H1 (cell line): ENCODE measurements around the gene CA10. TPM values are rescaled to one million over a fixed set of nuclear protein-coding genes. Genes with fewer than 3 reads are reported as not detected.

Experiments used
- CTCF ChIA-PET: fragments of 300-600 bp; sonication (Branson Sonifier 250); formaldehyde crosslinking; loops from one replicate; lab custom pipeline; 2021; ENCODE audit not compliant: partially characterized antibody; lab: Charles Lee
- POLR2A ChIA-PET: fragments of 300-600 bp; sonication (Branson Sonifier 250); formaldehyde crosslinking; loops from one replicate; lab custom pipeline; 2021; ENCODE audit warnings: inconsistent platforms; ENCODE audit not compliant: partially characterized antibody; lab: Charles Lee
- DNase-seq, 2 experiments: peaks; one replicate each; pipeline versions ENCODE4 v3.0.0 to v3.0.0-alpha.2; 2010 to 2022; ENCODE audit warnings: low spot score in 2 of 2, low read depth in 1 of 2, mixed read lengths in 1 of 2
- FAIRE-seq: peaks from 2 replicates; lab custom pipeline; 2011; peaks lifted over from hg19 to GRCh38; lab: Jason Lieb, UNC
- H2AFZ ChIP-seq: 2 replicates; pipeline ENCODE4 v1.8.1; 2012; ENCODE audit warnings: low read length, inconsistent platforms
- H2AK5ac ChIP-seq: 2 replicates; pipeline ENCODE4 v1.6.1; 2013; ENCODE audit warnings: low read depth, low read length
- H2BK120ac ChIP-seq: replicated peaks from 2 replicates; pipeline ENCODE3; 2013; ENCODE audit warnings: low read depth, low read length, inconsistent platforms
- H2BK12ac ChIP-seq: 2 replicates; pipeline ENCODE4 v1.6.1; 2013; ENCODE audit warnings: low read depth, low read length
- H2BK15ac ChIP-seq: 2 replicates; pipeline ENCODE4 v1.6.1; 2013; ENCODE audit warnings: low read length
- H2BK20ac ChIP-seq: 2 replicates; pipeline ENCODE4 v1.6.1; 2013; ENCODE audit warnings: low read length
- H2BK5ac ChIP-seq: 2 replicates; pipeline ENCODE4 v1.6.1; 2013; ENCODE audit warnings: low read depth, low read length
- H3K14ac ChIP-seq: 2 replicates; pipeline ENCODE4 v1.6.1; 2013; ENCODE audit warnings: inconsistent platforms; ENCODE audit not compliant: insufficient read length
- H3K18ac ChIP-seq: 2 replicates; pipeline ENCODE4 v1.6.1; 2013; ENCODE audit warnings: low read length; ENCODE audit errors: extremely low read depth
- H3K23ac ChIP-seq: 2 replicates; pipeline ENCODE4 v1.6.1; 2013; ENCODE audit warnings: inconsistent platforms; ENCODE audit not compliant: insufficient read length
- H3K23me2 ChIP-seq: 2 replicates; pipeline ENCODE4 v1.6.1; 2013; ENCODE audit warnings: low read depth, low read length
- H3K27ac ChIP-seq: 2 replicates; pipeline ENCODE4 v1.6.1; 2011; ENCODE audit warnings: low read depth, low read length, inconsistent platforms
- H3K27me3 ChIP-seq, 4 experiments: replicated peaks in 1 of 4; 1 replicate in 1 of 4; 2 replicates in 3 of 4; pipeline versions ENCODE4 v1.6.1 to v1.8.1; 2011 to 2013; ENCODE audit warnings: low read length in 3 of 4, mild to moderate bottlenecking in 3 of 4, inconsistent platforms in 2 of 4, mixed read lengths in 2 of 4, moderate library complexity in 1 of 4; ENCODE audit not compliant: control insufficient read depth in 3 of 4, insufficient read depth in 3 of 4; ENCODE audit errors: extremely low read depth in 1 of 4
- H3K36me3 ChIP-seq, 4 experiments: 2 replicates each; pipeline versions ENCODE4 v1.6.1 to v1.8.1; 2011 to 2013; ENCODE audit warnings: mild to moderate bottlenecking in 4 of 4, low read length in 3 of 4, moderate library complexity in 2 of 4, control low read depth in 1 of 4, inconsistent platforms in 1 of 4; ENCODE audit not compliant: insufficient read depth in 4 of 4, control insufficient read depth in 2 of 4
- H3K4ac ChIP-seq: replicated peaks from 2 replicates; pipeline ENCODE3; 2013; ENCODE audit warnings: low read length, low read depth, mixed read lengths, inconsistent platforms; ENCODE audit not compliant: insufficient read length
- H3K4me1 ChIP-seq, 4 experiments: replicated peaks in 1 of 4; 1 replicate in 1 of 4; 2 replicates in 3 of 4; pipeline versions ENCODE4 v1.6.1 to v1.8.1; 2011 to 2013; ENCODE audit warnings: low read length in 3 of 4, inconsistent platforms in 2 of 4, mixed read lengths in 1 of 4; ENCODE audit not compliant: insufficient read depth in 4 of 4, control insufficient read depth in 3 of 4
- H3K4me2 ChIP-seq, 2 experiments: 2 replicates each; pipeline versions ENCODE4 v1.6.1 to v1.8.1; 2011 to 2013; ENCODE audit warnings: low read depth in 2 of 2, low read length in 2 of 2, control low read depth in 1 of 2, inconsistent platforms in 1 of 2, mild to moderate bottlenecking in 1 of 2; ENCODE audit not compliant: insufficient read depth in 1 of 2
- H3K4me3 ChIP-seq, 4 experiments: fragments of 200-600, 300-600 bp in 1 of 4; sonication (generic), shearing (Covaris generic), sonication (Bioruptor Twin) in 1 of 4; 2 replicates each; pipeline versions ENCODE4 v1.5.1 to v1.8.1; 2011 to 2016; ENCODE audit warnings: low read length in 4 of 4, low read depth in 3 of 4, control low read depth in 2 of 4, inconsistent platforms in 2 of 4, mild to moderate bottlenecking in 2 of 4, mixed read lengths in 1 of 4, moderate library complexity in 1 of 4; ENCODE audit not compliant: insufficient read depth in 2 of 4; ENCODE audit errors: extremely low read depth in 1 of 4
- H3K56ac ChIP-seq: replicated peaks from 2 replicates; pipeline ENCODE3; 2013; ENCODE audit warnings: low read depth, mild to moderate bottlenecking, mixed read lengths, low read length, inconsistent platforms; ENCODE audit not compliant: insufficient read length
- H3K79me1 ChIP-seq: 2 replicates; pipeline ENCODE4 v1.6.1; 2013; ENCODE audit warnings: low read depth, low read length, control low read depth
- H3K79me2 ChIP-seq, 2 experiments: 2 replicates each; pipeline versions ENCODE4 v1.6.1 to v1.8.1; 2012 to 2013; ENCODE audit warnings: low read length in 2 of 2, mild to moderate bottlenecking in 2 of 2, inconsistent platforms in 1 of 2; ENCODE audit not compliant: insufficient read depth in 2 of 2, control insufficient read depth in 1 of 2
- H3K9ac ChIP-seq, 4 experiments: replicated peaks in 1 of 4; 1 replicate in 1 of 4; 2 replicates in 3 of 4; pipeline versions ENCODE4 v1.6.1 to v1.8.1; 2011 to 2013; ENCODE audit warnings: low read depth in 3 of 4, low read length in 3 of 4, control low read depth in 2 of 4, mild to moderate bottlenecking in 2 of 4, moderate library complexity in 2 of 4, inconsistent platforms in 1 of 4; ENCODE audit errors: extremely low read depth in 1 of 4
- H3K9me3 ChIP-seq, 2 experiments: 2 replicates each; pipeline versions ENCODE4 v1.6.1 to v1.8.1; 2012 to 2013; ENCODE audit warnings: mild to moderate bottlenecking in 2 of 2, moderate library complexity in 2 of 2, control low read depth in 1 of 2, inconsistent platforms in 1 of 2, low read depth in 1 of 2, low read length in 1 of 2, mixed read lengths in 1 of 2; ENCODE audit not compliant: insufficient read depth in 2 of 2
- H4K20me1 ChIP-seq, 2 experiments: replicated peaks in 1 of 2; 2 replicates each; pipeline versions ENCODE3 to v1.8.1; 2011 to 2013; ENCODE audit warnings: inconsistent platforms in 2 of 2, low read length in 2 of 2, mild to moderate bottlenecking in 1 of 2; ENCODE audit not compliant: insufficient read depth in 2 of 2, control insufficient read depth in 1 of 2
- H4K5ac ChIP-seq: 2 replicates; pipeline ENCODE4 v1.6.1; 2013; ENCODE audit warnings: low read length, low read depth, mixed read lengths, inconsistent platforms; ENCODE audit not compliant: insufficient read length
- H4K8ac ChIP-seq: 2 replicates; pipeline ENCODE4 v1.8.0; 2013; ENCODE audit warnings: mild to moderate bottlenecking, moderate library complexity, low read length, inconsistent platforms; ENCODE audit not compliant: insufficient read depth; ENCODE audit errors: extremely low read depth
- H4K91ac ChIP-seq: replicated peaks from 2 replicates; pipeline ENCODE3; 2013; ENCODE audit warnings: low read length, mixed read lengths, inconsistent platforms; ENCODE audit not compliant: insufficient read length
- MAFK ChIP-seq: IDR thresholded peaks from 2 replicates; pipeline ENCODE4 v1.6.1; 2012; ENCODE audit warnings: low read depth, mild to moderate bottlenecking, improper control_type of control experiment, low read length
- POLR2AphosphoS5 ChIP-seq: IDR thresholded peaks from 2 replicates; pipeline ENCODE4 v1.6.1; 2011; ENCODE audit warnings: low read depth, low read length
- RBBP5 ChIP-seq: IDR thresholded peaks from 2 replicates; pipeline ENCODE4 v1.7.1; 2012; ENCODE audit warnings: low read depth, mild to moderate bottlenecking, inconsistent platforms, low read length, moderate library complexity, borderline replicate concordance
- SP1 ChIP-seq: IDR thresholded peaks from 2 replicates; pipeline ENCODE4 v1.6.1; 2011; ENCODE audit warnings: low read depth, low read length
- SRF ChIP-seq: IDR thresholded peaks from 2 replicates; pipeline ENCODE4 v1.6.1; 2011; ENCODE audit warnings: mild to moderate bottlenecking, low read depth, low read length, moderate library complexity
- USF2 ChIP-seq: IDR thresholded peaks from 2 replicates; pipeline ENCODE4 v1.6.1; 2011; ENCODE audit warnings: low read length, improper control_type of control experiment
- WGBS, 2 experiments: shearing (Covaris generic) in 1 of 2; methylation state at CpG; one replicate each; pipeline versions ENCODE4 v1.1.6 to v1.1.7; 2013 to 2015; ENCODE audit warnings: low lambda C conversion rate in 2 of 2, mixed read lengths in 2 of 2, inconsistent platforms in 1 of 2, low coverage in 1 of 2, missing lambda C conversion rate in 1 of 2; ENCODE audit not compliant: insufficient replicate concordance in 2 of 2, insufficient coverage in 1 of 2, insufficient read length in 1 of 2; ENCODE audit errors: extremely low coverage in 1 of 2, missing lambda C conversion rate in 1 of 2; 5-methylcytosine and 5-hydroxymethylcytosine counted together
- polyA plus RNA-seq, 7 experiments: library from polyadenylated mRNA; depleted of rRNA in 3 of 7; stranded (reverse) in 5 of 7; unstranded in 2 of 7; fragments of >200 nt in 5 of 7; fragments of 200-250 nt in 2 of 7; gene quantifications; 1 replicate in 5 of 7; 2 replicates in 1 of 7; 4 replicates in 1 of 7; pipeline versions ENCODE4 v1.2.1 to v1.2.3, GENCODE V29; 2011 to 2013; ENCODE audit warnings: missing spikeins in 2 of 7, mixed read lengths in 2 of 7
- total RNA-seq: library from RNA; stranded (reverse); fragmentation: NEBNext Ultra II Directional; extraction: Animal tissue kit (Norgen Biotek cat#: 25700); gene quantifications from 2 replicates; pipeline ENCODE4 v1.2.1, GENCODE V29; 2021

CA10 gene
- total and polyA plus RNA-seq, 2 of the 8 experiments (the other 6 are each of a cell fraction or from before 2014, with no cell fraction given): 0.60 to 0.63 TPM

GRCh38 chr17:52049051-52049450 is 109.5 kb downstream of the CA10 start:
- no peak for TF ChIP-seq MAFK
- TF ChIP-seq SRF: no peak
- TF ChIP-seq SP1: no peak
- TF ChIP-seq USF2: no peak
- no peak for TF ChIP-seq POLR2AphosphoS5
- TF ChIP-seq RBBP5: no peak
- Histone ChIP-seq H3K9ac (no peak overlapping the region), H3K56ac (no peak overlapping the region), H3K23me2 (no peaks in the 10 kb centered on the region), H4K91ac (no peak overlapping the region), H3K27me3 (no peaks in the 10 kb centered on the region), H3K4me2 (no peak overlapping the region), H3K23ac (no peak overlapping the region), H2AK5ac (no peak overlapping the region), H2BK12ac (no peak overlapping the region), H3K27ac (no peak overlapping the region), H4K8ac (no peak overlapping the region), H3K4ac (no peak overlapping the region), H2BK15ac (no peak overlapping the region), H3K4me1 (peaks cover 0 to 3% (median 1%) of the 10 kb centered on the region in 4 experiments; a peak in 2 of 7 replicates), H4K5ac (no peak overlapping the region), H4K20me1 (no peaks in the 10 kb centered on the region), H3K14ac (no peak overlapping the region), H3K9me3 (no peaks in the 10 kb centered on the region), H3K36me3 (no peaks in the 10 kb centered on the region), H2BK120ac (no peak overlapping the region), H3K18ac (no peak overlapping the region), H2AFZ (no peak overlapping the region), H3K79me2 (no peaks in the 10 kb centered on the region), H2BK20ac (no peak overlapping the region), H2BK5ac (no peak overlapping the region), H3K4me3 (no peak overlapping the region), H3K79me1 (no peaks in the 10 kb centered on the region)
- ChIA-PET POLR2A (no interaction called here), CTCF (no interaction called here)
- WGBS, 2 experiments: 88% methylated on average over 3 of the region's 3 CpGs; no CpG with 5 or more reads in 1 of the 2 experiments
- DNase-seq (no peak), FAIRE-seq (no peak)
